GM21528 (cell line): ENCODE measurements around the gene TXN.
"Not testable (repeated sequence)": the region's sequence is repeated elsewhere in the genome, so short reads cannot be mapped to it uniquely, and the experiment has no call there.

ENCODE experiments used
- ATAC-seq: cut with Tn5 transposase; IDR thresholded peaks from one replicate; pipeline ENCODE4 v1.9.1; 2021; ENCODE audit warnings: mild to moderate bottlenecking, moderate library complexity; ENCODE audit not compliant: unreplicated experiment, low FRiP score

Gene TXN

GRCh38 chr9:110214090-110214489 lies 42.2 kb downstream of the TXN start:
- ATAC-seq: no peak

- ATAC-seq: no peak
These were observed 42.8 kb downstream of the TXN start for GRCh38 chr9:110213413-110214044.

GRCh38 chr9:110208031-110208430 lies 48.3 kb downstream of the TXN start, which contains the start of gene C9orf152:
C9orf152 (minus strand) TSS chr9:110208159; CDS start chr9:110207579, 580 bp downstream.
- no peak for ATAC-seq

- no peak for ATAC-seq
These were observed 49.2 kb downstream of the TXN start for GRCh38 chr9:110207071-110207641.

DNA sequence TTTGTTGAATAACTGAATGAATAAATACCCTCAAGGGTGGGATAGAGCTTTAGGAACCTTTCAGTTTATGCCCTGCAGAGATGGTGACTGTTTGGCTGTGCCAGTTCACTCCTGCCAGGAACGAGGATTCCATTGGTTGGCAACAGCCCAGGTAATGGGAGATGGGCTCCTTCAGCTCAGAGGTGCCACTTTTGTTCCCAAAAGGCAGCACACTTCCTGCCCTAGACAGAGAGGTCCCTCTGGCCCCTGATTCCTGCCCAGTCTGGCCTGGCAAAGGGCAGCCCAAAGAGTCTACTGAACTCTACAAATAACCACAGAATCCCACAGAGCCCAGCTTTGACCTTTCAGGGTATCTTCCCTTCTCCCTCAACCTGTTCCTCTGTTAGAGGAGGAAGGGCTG lies 49.9 kb downstream of the TXN start:
- no peak for ATAC-seq

- not testable (repeated sequence) for ATAC-seq
These were observed 50.7 kb downstream of the TXN start for GRCh38 chr9:110205612-110206011.

- ATAC-seq: no peak
These were observed 54.1 kb downstream of the TXN start for GRCh38 chr9:110202232-110202631.

GRCh38 chr9:110199643-110200042 lies 56.7 kb downstream of the TXN start:
- no peak for ATAC-seq

- ATAC-seq: no peak
These were observed 58.0 kb downstream of the TXN start for GRCh38 chr9:110198357-110198756.

GRCh38 chr9:110197330-110198187 lies 58.7 kb downstream of the TXN start:
- no peak for ATAC-seq

- ATAC-seq: not testable (repeated sequence)
These were observed 60.2 kb downstream of the TXN start for GRCh38 chr9:110196084-110196499.
